ENCODE data around the gene GHR. TPM values are rescaled to one million over a fixed set of nuclear protein-coding genes. Genes with fewer than 3 reads are reported as not detected.

GHR gene
- total and polyA plus RNA-seq, 2 of the 8 experiments (the other 6 are each of a cell fraction or from before 2014, with no cell fraction given), result 0.15 to 0.19 TPM

GRCh38 chr5:42632354-42632900 is 209.2 kb downstream of the GHR start (continued):
- TF ChIP-seq, protein P1, sequence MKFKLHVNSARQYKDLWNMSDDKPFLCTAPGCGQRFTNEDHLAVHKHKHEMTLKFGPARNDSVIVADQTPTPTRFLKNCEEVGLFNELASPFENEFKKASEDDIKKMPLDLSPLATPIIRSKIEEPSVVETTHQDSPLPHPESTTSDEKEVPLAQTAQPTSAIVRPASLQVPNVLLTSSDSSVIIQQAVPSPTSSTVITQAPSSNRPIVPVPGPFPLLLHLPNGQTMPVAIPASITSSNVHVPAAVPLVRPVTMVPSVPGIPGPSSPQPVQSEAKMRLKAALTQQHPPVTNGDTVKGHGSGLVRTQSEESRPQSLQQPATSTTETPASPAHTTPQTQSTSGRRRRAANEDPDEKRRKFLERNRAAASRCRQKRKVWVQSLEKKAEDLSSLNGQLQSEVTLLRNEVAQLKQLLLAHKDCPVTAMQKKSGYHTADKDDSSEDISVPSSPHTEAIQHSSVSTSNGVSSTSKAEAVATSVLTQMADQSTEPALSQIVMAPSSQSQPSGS (IDR thresholded peaks at IDR 0.05; ENCODE audit: low read length), result no peak
- TF ChIP-seq SRF (IDR thresholded peaks at IDR 0.05; ENCODE audit: low read depth, low read length), result no peak
- TF ChIP-seq RNF2 (IDR thresholded peaks at IDR 0.05; ENCODE audit: borderline replicate concordance, low read depth, low read length, missing control alignments, poor library complexity, severe bottlenecking), result no peak
- no peak for TF ChIP-seq POLR2A (IDR thresholded peaks at IDR 0.05; ENCODE audit: control extremely low read depth in 1 of 2, low read depth in 2 of 2, low read length in 2 of 2)
- no peak for TF ChIP-seq KDM4A (IDR thresholded peaks at IDR 0.05; ENCODE audit: low read depth, low read length, severe bottlenecking)
- no peak for TF ChIP-seq RAD21 (IDR thresholded peaks at IDR 0.05 in 1 of 2, conservative IDR thresholded peaks at IDR 0.05 in 1 of 2; ENCODE audit: low read depth in 2 of 2, low read length in 2 of 2)
- no peak for TF ChIP-seq CREB1 (IDR thresholded peaks at IDR 0.05)
- TF ChIP-seq CEBPB (IDR thresholded peaks at IDR 0.05; ENCODE audit: low read depth, low read length), result no peak
- TF ChIP-seq KDM5A (IDR thresholded peaks at IDR 0.05; ENCODE audit: low read length), result no peak
- no peak for TF ChIP-seq POU5F1 (IDR thresholded peaks at IDR 0.05; ENCODE audit: low read depth, low read length)

All from H1 (cell line).